OCI-LY3 (cell line): Measurements from ENCODE around the gene C13orf42.

Experiments
- H2AFZ ChIP-seq: fragments of 200-600, 300-600 bp; shearing (Covaris generic); 2 replicates; pipeline ENCODE4 v1.6.0; 2014; ENCODE audit warnings: antibody characterized with exemption, low read depth, low read length
- H3K27ac ChIP-seq: fragments of 200-600, 300-600 bp; sonication (generic); 2 replicates; pipeline ENCODE4 v1.5.1; 2014; ENCODE audit warnings: mild to moderate bottlenecking, low read length, moderate library complexity, mixed read lengths
- H3K27me3 ChIP-seq: fragments of 200-600, 300-600 bp; sonication (generic); 2 replicates; pipeline ENCODE4 v1.6.1; 2014; ENCODE audit warnings: low read depth, low read length, mixed read lengths
- H3K36me3 ChIP-seq: fragments of 200-600, 300-600 bp; sonication (generic); replicated peaks from 2 replicates; pipeline ENCODE3; 2014; ENCODE audit warnings: low read depth, low read length, mixed read lengths
- H3K4me1 ChIP-seq: fragments of 300-600, 200-600 bp; sonication (generic); 2 replicates; pipeline ENCODE4 v1.6.1; 2014; ENCODE audit warnings: low read length, mixed read lengths
- H3K4me2 ChIP-seq: fragments of 200-600, 300-600 bp; sonication (generic); 2 replicates; pipeline ENCODE4 v1.6.1; 2014; ENCODE audit warnings: low read length, mixed read lengths
- H3K4me3 ChIP-seq: fragments of 300-600, 200-600 bp; sonication (generic); 2 replicates; pipeline ENCODE4 v1.5.1; 2014; ENCODE audit warnings: antibody characterized with exemption, mild to moderate bottlenecking, low read length, moderate library complexity
- H3K79me2 ChIP-seq: fragments of 300-600, 200-600 bp; shearing (Covaris generic); 2 replicates; pipeline ENCODE4 v1.6.1; 2014; ENCODE audit warnings: mild to moderate bottlenecking, low read length, mixed read lengths
- H3K9ac ChIP-seq: fragments of 300-600, 200-600 bp; shearing (Covaris generic); 2 replicates; pipeline ENCODE4 v1.6.0; 2014; ENCODE audit warnings: mild to moderate bottlenecking, low read length, moderate library complexity
- H3K9me3 ChIP-seq: fragments of 200-600, 300-600 bp; shearing (Covaris generic); 2 replicates; pipeline ENCODE4 v1.6.1; 2014; ENCODE audit warnings: low read length, mixed read lengths; ENCODE audit not compliant: insufficient read depth
- H4K20me1 ChIP-seq: fragments of 200-600, 300-600 bp; sonication (generic); 2 replicates; pipeline ENCODE4 v1.6.1; 2016; ENCODE audit warnings: low read length, mixed read lengths; ENCODE audit not compliant: insufficient read depth
- EZH2phosphoT487 ChIP-seq: fragments of 200-600 bp; shearing (Covaris generic); IDR thresholded peaks from 2 replicates; pipeline ENCODE4 v1.6.1; 2018; ENCODE audit warnings: antibody characterized with exemption, mixed run types, low read depth
- TF ChIP-seq, protein P1 (sequence below): fragments of 200-600, 300-600 bp; sonication (generic); IDR thresholded peaks from 2 replicates; pipeline ENCODE4 v1.5.1; 2014; ENCODE audit warnings: antibody characterized with exemption, low read length, low read depth

C13orf42 gene

DNA sequence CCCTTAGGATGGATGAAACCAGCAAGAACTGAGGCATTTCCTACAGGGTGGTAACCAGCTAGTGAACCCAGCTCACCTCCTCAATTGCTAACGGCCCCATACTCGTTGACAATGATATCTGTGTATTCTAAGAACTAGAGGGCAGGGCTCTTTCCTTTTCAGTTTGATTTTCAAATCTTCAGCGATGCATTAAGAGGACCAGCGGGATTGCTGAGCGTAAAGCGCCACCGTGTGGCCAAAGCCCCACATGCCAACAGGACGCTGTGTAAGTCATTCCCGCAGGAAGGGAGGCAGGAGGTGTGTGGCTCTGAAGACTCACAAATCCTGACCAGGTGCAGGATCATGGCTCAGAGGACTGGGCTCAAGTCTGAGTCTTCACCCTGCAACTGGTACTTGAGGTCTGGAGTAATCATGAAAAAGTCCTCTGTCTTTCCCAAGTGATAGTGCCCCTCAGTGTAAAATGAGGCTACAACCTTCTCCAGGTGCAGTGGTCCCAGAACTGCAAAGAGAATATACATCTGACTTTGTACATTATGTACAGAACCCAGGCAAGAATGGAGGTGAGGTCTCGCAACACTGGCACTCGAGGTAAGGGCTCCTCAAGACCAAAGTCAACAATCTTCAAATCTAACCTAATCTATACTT lies 40.9 kb downstream of the C13orf42 start:
- H3K4me2 ChIP-seq, result peak overlapping the region; percentile 52

DNA sequence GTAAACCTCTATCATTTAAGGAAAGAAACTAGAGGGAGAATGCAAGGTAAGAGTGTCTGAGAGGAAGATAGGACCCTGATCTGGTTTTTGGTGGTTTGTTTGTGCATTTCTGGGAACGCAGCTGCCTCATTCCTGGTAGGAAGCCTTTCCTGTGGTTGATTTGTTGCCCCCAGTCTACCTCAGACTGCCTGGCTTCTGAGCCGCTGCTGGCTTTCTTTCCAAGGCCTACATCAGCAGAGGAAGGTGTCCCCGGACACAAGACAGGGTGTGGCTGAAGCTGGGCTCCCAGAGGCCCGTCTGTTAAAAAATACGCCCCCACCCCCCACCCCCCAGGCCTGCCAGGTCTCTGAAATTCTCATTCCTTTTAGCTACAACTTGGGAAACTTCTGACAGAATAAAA lies 42.6 kb downstream of the C13orf42 start:
- H2AFZ ChIP-seq, result no peak overlapping the region

More for the DNA sequence above, 40.9 kb downstream of the C13orf42 start:
- TF ChIP-seq EZH2phosphoT487, result no peak
- TF ChIP-seq, protein P1, sequence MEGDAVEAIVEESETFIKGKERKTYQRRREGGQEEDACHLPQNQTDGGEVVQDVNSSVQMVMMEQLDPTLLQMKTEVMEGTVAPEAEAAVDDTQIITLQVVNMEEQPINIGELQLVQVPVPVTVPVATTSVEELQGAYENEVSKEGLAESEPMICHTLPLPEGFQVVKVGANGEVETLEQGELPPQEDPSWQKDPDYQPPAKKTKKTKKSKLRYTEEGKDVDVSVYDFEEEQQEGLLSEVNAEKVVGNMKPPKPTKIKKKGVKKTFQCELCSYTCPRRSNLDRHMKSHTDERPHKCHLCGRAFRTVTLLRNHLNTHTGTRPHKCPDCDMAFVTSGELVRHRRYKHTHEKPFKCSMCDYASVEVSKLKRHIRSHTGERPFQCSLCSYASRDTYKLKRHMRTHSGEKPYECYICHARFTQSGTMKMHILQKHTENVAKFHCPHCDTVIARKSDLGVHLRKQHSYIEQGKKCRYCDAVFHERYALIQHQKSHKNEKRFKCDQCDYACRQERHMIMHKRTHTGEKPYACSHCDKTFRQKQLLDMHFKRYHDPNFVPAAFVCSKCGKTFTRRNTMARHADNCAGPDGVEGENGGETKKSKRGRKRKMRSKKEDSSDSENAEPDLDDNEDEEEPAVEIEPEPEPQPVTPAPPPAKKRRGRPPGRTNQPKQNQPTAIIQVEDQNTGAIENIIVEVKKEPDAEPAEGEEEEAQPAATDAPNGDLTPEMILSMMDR, result peak; percentile 99
- Histone ChIP-seq H3K4me1 (peaks cover 23% of the 10 kb centered on the region), H4K20me1 (no peaks in the 10 kb centered on the region), H3K4me3 (peak overlapping the region; percentile 15; the same call in 1 of the 2 replicates), H3K27ac (peak overlapping the region; percentile 57), H3K9ac (0 out of 2 replicates have a peak overlapping the region, but pooled peaks have one; percentile 11), H3K79me2 (no peaks in the 10 kb centered on the region), H2AFZ (no peak overlapping the region), H3K27me3 (peaks cover 17% of the 10 kb centered on the region), H3K36me3 (no peaks in the 10 kb centered on the region), H3K9me3 (no peaks in the 10 kb centered on the region)

DNA sequence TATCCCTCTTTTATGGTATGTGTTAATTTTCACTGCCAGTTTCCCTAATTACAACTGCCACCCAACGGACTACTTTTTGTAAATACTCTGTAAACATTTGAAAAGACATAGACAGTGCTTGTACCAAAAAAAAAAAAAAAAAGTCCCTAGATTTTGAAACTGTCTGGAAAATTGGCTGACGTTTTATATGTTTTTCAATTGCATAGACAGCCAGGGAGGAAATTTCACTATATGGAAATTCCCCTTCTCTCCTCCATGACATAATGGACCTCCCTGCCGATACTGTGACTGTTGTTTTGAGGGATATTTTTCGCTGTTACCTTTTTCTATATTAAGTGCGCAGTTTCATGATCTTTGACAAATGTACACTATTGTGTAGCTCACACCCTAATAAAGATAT lies 43.4 kb downstream of the C13orf42 start:
- Histone ChIP-seq H2AFZ (no peak overlapping the region), H3K27me3 (peaks cover 18% of the 10 kb centered on the region), H3K9ac (no peak overlapping the region), H3K36me3 (no peaks in the 10 kb centered on the region), H3K4me2 (no peak overlapping the region), H3K4me1 (peaks cover 23% of the 10 kb centered on the region), H3K79me2 (no peaks in the 10 kb centered on the region), H3K9me3 (no peaks in the 10 kb centered on the region), H4K20me1 (no peaks in the 10 kb centered on the region), H3K27ac (no peak overlapping the region), H3K4me3 (no peak overlapping the region)
- TF ChIP-seq EZH2phosphoT487, result no peak
- TF ChIP-seq, protein P1, result no peak

More for the DNA sequence above, 42.6 kb downstream of the C13orf42 start:
- peaks cover 18% of the 10 kb centered on the region for H3K27me3 ChIP-seq
- H3K79me2 ChIP-seq, result no peaks in the 10 kb centered on the region
- H4K20me1 ChIP-seq, result no peaks in the 10 kb centered on the region
- peaks cover 23% of the 10 kb centered on the region for H3K4me1 ChIP-seq
- H3K36me3 ChIP-seq, result no peaks in the 10 kb centered on the region
- H3K9ac ChIP-seq, result no peak overlapping the region
- no peak overlapping the region for H3K4me3 ChIP-seq
- no peak for TF ChIP-seq EZH2phosphoT487
- TF ChIP-seq, protein P1, result no peak
- H3K9me3 ChIP-seq, result no peaks in the 10 kb centered on the region
- H3K27ac ChIP-seq, result no peak overlapping the region
- H3K4me2 ChIP-seq, result no peak overlapping the region

DNA sequence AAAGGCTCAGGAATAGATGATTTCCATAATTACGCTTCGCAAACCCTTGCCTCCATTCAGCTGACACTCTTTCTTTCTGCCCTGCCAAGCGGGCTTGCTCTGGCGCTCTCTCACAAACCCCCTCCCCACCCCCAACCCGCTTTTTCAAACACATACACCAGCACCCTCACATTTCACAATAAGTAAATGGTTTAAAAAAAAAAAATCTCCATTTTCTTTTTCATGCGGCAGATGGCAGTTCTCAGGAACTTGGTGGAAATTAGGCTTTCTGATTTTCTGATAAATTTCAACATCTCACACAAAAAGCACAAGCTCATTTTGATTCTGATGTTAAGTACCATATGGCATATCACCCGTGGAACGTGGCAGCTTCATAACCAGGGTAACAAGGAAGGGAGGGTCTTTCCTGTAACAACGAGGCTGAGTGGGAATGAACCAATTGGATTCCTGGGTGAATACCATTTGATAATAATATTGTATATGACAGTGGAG lies 43.8 kb downstream of the C13orf42 start:
- Histone ChIP-seq H3K4me2 (no peak overlapping the region), H2AFZ (no peak overlapping the region), H3K27ac (no peak overlapping the region), H3K27me3 (peaks cover 18% of the 10 kb centered on the region), H3K36me3 (no peaks in the 10 kb centered on the region), H4K20me1 (no peaks in the 10 kb centered on the region), H3K4me3 (no peak overlapping the region), H3K9ac (no peak overlapping the region), H3K9me3 (no peaks in the 10 kb centered on the region), H3K79me2 (no peaks in the 10 kb centered on the region), H3K4me1 (peaks cover 23% of the 10 kb centered on the region)
- TF ChIP-seq, protein P1, result no peak
- TF ChIP-seq EZH2phosphoT487, result no peak
